ENCODE results near the gene LNX2.
A peak's percentile ranks its signal among the peaks of the same experiment; 100 is the strongest.

LNX2 gene

GRCh38 chr13:27605099-27605498, 15.2 kb downstream of the LNX2 start:
- DNase-seq, result no peak

GRCh38 chr13:27601803-27602202, 18.5 kb downstream of the LNX2 start:
- DNase-seq, result no peak

GRCh38 chr13:27601208-27601607, 19.1 kb downstream of the LNX2 start:
- DNase-seq, result no peak

GRCh38 chr13:27600711-27601110, 19.6 kb downstream of the LNX2 start:
- no peak for DNase-seq

- no peak for DNase-seq
Observed at GRCh38 chr13:27599845-27600553, 20.3 kb downstream of the LNX2 start.

GRCh38 chr13:27599096-27599495, 21.2 kb downstream of the LNX2 start:
- no peak for DNase-seq

- no peak for DNase-seq
Observed at GRCh38 chr13:27595055-27595811, 25.1 kb downstream of the LNX2 start.

GRCh38 chr13:27593267-27593666, 27.1 kb downstream of the LNX2 start:
- no peak for DNase-seq

GRCh38 chr13:27592865-27593264, 27.5 kb downstream of the LNX2 start:
- DNase-seq, result no peak

GRCh38 chr13:27588405-27588804, 31.9 kb downstream of the LNX2 start:
- no peak for DNase-seq

- no peak for DNase-seq
Observed at GRCh38 chr13:27587095-27587746, 33.1 kb downstream of the LNX2 start.

- DNase-seq, result no peak
Observed at GRCh38 chr13:27583645-27584044, 36.7 kb downstream of the LNX2 start.

GRCh38 chr13:27578121-27579030, 42.0 kb downstream of the LNX2 start:
- DNase-seq, result no peak

GRCh38 chr13:27574661-27575060, 45.7 kb downstream of the LNX2 start:
- DNase-seq, result no peak

GRCh38 chr13:27573265-27573664, 47.1 kb downstream of the LNX2 start:
- no peak for DNase-seq

- no peak for DNase-seq
Observed at GRCh38 chr13:27572234-27572901, 48.0 kb downstream of the LNX2 start.

- no peak for DNase-seq
Observed at GRCh38 chr13:27570906-27571305, 49.4 kb downstream of the LNX2 start.

- no peak for DNase-seq
Observed at GRCh38 chr13:27569405-27569804, 50.9 kb downstream of the LNX2 start.

GRCh38 chr13:27565818-27566217, 54.5 kb downstream of the LNX2 start:
- no peak for DNase-seq

- DNase-seq, result no peak
Observed at GRCh38 chr13:27562457-27562856, 57.9 kb downstream of the LNX2 start.

- DNase-seq, result peak; percentile 40
Observed at GRCh38 chr13:27559719-27560118, 60.6 kb downstream of the LNX2 start.

GRCh38 chr13:27556109-27556508, 64.2 kb downstream of the LNX2 start:
- no peak for DNase-seq
